Measurements from ENCODE around the gene STAM. TPM values are rescaled to one million over a fixed set of nuclear protein-coding genes. Genes with fewer than 3 reads are reported as not detected.
A peak's percentile ranks its signal among the peaks of the same experiment; 100 is the strongest.

Gene STAM
- total RNA-seq, 1 experiment from 2014 or later, result 17.0 TPM

DNA sequence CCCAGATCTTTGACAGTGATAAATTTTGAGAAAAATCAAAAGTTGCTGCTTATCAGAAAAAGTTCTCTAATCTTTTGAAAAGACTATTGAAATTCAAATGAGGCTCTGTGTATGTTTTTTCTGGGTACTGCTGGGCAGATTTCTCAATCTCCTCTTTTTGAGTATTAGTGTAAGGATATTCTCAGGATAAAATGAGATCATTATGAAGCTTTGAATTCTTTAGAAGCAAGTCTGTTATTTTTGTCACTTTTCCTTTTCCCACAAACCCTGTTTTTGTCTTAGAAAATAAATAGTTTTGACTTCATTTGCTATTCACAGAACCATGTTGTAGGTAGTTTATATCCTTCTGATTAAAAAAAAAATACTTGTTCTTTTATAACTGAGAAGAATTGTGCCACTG is 7.9 kb downstream of the STAM start:
- H3K9me3 Mint-ChIP-seq (ENCODE audit: low read depth, unreplicated experiment), result peaks cover 2% of the 10 kb centered on the region
- H3K27me3 Mint-ChIP-seq (ENCODE audit: unreplicated experiment), result no peaks in the 10 kb centered on the region
- TF ChIP-seq, protein P1, sequence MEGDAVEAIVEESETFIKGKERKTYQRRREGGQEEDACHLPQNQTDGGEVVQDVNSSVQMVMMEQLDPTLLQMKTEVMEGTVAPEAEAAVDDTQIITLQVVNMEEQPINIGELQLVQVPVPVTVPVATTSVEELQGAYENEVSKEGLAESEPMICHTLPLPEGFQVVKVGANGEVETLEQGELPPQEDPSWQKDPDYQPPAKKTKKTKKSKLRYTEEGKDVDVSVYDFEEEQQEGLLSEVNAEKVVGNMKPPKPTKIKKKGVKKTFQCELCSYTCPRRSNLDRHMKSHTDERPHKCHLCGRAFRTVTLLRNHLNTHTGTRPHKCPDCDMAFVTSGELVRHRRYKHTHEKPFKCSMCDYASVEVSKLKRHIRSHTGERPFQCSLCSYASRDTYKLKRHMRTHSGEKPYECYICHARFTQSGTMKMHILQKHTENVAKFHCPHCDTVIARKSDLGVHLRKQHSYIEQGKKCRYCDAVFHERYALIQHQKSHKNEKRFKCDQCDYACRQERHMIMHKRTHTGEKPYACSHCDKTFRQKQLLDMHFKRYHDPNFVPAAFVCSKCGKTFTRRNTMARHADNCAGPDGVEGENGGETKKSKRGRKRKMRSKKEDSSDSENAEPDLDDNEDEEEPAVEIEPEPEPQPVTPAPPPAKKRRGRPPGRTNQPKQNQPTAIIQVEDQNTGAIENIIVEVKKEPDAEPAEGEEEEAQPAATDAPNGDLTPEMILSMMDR (IDR thresholded peaks at IDR 0.05; ENCODE audit: unreplicated experiment), result no peak
- BruUV-seq (replicated peaks), result no TSS peak
- intact Hi-C loops (cut with micrococcal nuclease; ENCODE audit: unreplicated experiment), result no loop called here
- peaks cover 20% of the 10 kb centered on the region for H3K4me1 Mint-ChIP-seq (ENCODE audit: low read depth, unreplicated experiment)
- H3K27ac Mint-ChIP-seq (ENCODE audit: unreplicated experiment), result no peak overlapping the region
- CTCF ChIA-PET, result no interaction called here
- H3K36me3 Mint-ChIP-seq (ENCODE audit: insufficient read depth, unreplicated experiment), result peaks cover 4% of the 10 kb centered on the region
- no peak for DNase-seq
- no peak overlapping the region for H3K4me3 Mint-ChIP-seq (ENCODE audit: low read depth, unreplicated experiment)

DNA sequence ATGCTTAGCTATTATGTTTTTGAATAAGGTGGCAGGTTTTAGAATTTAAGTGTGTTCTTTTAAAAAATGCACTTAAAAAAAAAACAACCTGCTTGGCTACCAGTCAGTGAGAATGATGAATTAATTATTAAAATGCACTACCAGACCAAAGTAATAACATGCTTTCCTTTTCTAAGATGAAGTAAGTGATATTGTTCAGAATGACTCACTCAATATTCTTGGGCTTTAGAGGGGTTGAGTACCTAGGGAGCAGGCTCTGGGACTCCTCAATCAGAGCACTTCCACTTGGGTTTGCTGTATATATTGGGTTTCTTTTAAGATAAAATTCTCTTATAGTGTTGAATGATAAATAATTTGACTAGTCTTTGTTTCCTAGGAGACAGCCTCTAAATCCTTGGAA is 8.6 kb downstream of the STAM start:
- BruUV-seq (replicated peaks), result no TSS peak
- Mint-ChIP-seq H3K27me3 (ENCODE audit: unreplicated experiment) (no peaks in the 10 kb centered on the region), H3K4me3 (ENCODE audit: low read depth, unreplicated experiment) (no peak overlapping the region), H3K4me1 (ENCODE audit: low read depth, unreplicated experiment) (peaks cover 27% of the 10 kb centered on the region), H3K9me3 (ENCODE audit: low read depth, unreplicated experiment) (peaks cover 2% of the 10 kb centered on the region), H3K27ac (ENCODE audit: unreplicated experiment) (no peak overlapping the region), H3K36me3 (ENCODE audit: insufficient read depth, unreplicated experiment) (peaks cover 4% of the 10 kb centered on the region)
- intact Hi-C loops (cut with micrococcal nuclease; ENCODE audit: unreplicated experiment), result no loop called here
- no peak for DNase-seq
- TF ChIP-seq, protein P1 (IDR thresholded peaks at IDR 0.05; ENCODE audit: unreplicated experiment), result no peak
- CTCF ChIA-PET, result no interaction called here

DNA sequence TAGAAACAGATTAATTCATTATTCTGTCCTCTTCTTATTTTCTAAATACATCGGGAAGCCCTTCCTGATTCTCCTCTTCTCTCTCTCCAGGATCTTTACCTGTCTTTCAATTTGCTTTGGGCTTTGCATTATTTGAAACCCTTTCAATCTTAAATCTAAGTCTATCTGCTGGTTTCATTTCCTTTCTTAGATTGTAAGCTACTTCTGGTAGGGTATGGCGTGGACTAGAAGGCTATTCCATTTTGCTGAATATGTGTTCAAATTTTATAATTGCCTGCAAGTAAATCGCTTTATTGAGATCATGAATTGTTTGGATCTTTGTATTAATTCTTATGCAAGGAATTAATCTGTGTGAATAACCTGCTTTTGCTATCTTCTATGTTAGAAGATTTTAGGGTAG is 11.1 kb downstream of the STAM start:
- Mint-ChIP-seq H3K27ac (ENCODE audit: unreplicated experiment) (peak overlapping the region; percentile 63), H3K4me3 (ENCODE audit: low read depth, unreplicated experiment) (no peak overlapping the region), H3K9me3 (ENCODE audit: low read depth, unreplicated experiment) (no peaks in the 10 kb centered on the region), H3K36me3 (ENCODE audit: insufficient read depth, unreplicated experiment) (peaks cover 4% of the 10 kb centered on the region), H3K27me3 (ENCODE audit: unreplicated experiment) (no peaks in the 10 kb centered on the region), H3K4me1 (ENCODE audit: low read depth, unreplicated experiment) (peaks cover 39% of the 10 kb centered on the region)
- TF ChIP-seq, protein P1 (IDR thresholded peaks at IDR 0.05; ENCODE audit: unreplicated experiment), result no peak
- no peak for DNase-seq
- CTCF ChIA-PET, result no interaction called here
- intact Hi-C loops (cut with micrococcal nuclease; ENCODE audit: unreplicated experiment), result no loop called here
- BruUV-seq (replicated peaks), result no TSS peak

DNA sequence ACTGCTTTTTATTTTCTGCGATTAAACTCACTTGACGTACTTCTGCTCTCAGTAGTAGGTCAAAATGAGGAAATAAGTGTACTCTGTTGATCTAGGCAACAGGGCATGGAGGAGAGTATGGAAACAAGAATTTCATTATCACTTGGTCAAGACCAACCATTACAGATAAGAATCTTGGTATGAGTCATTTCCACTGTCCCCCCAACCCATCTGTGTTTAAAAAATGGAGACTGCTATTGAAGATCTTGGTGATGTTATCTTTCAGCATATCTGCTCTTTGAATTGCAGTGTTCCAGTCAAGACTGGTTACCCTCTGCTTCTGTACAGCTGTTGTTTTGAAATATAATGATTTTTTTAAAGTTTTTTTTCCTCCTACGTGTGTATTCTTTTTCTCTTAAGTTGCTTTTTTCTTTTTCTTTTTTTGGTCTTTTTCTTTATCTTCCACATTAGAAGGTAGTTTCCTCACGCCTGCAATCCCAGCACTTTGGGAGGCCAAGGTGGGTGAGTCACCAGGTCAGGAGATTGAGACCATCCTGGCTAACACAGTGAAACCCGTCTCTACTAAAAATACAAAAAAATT is 11.7 kb downstream of the STAM start:
- H3K9me3 Mint-ChIP-seq (ENCODE audit: low read depth, unreplicated experiment), result no peaks in the 10 kb centered on the region
- H3K27ac Mint-ChIP-seq (ENCODE audit: unreplicated experiment), result peak overlapping the region; percentile 63
- CTCF ChIA-PET, result no interaction called here
- DNase-seq, result peak; percentile 8
- H3K36me3 Mint-ChIP-seq (ENCODE audit: insufficient read depth, unreplicated experiment), result peaks cover 2% of the 10 kb centered on the region
- intact Hi-C loops (cut with micrococcal nuclease; ENCODE audit: unreplicated experiment), result no loop called here
- H3K4me1 Mint-ChIP-seq (ENCODE audit: low read depth, unreplicated experiment), result peaks cover 39% of the 10 kb centered on the region
- TF ChIP-seq, protein P1 (IDR thresholded peaks at IDR 0.05; ENCODE audit: unreplicated experiment), result no peak
- H3K4me3 Mint-ChIP-seq (ENCODE audit: low read depth, unreplicated experiment), result peak overlapping the region; percentile 49
- BruUV-seq (replicated peaks), result no TSS peak
- H3K27me3 Mint-ChIP-seq (ENCODE audit: unreplicated experiment), result no peaks in the 10 kb centered on the region

Measured in Calu3 (cell line).